HepG2 (cell line): ENCODE results near the gene TUBB4A. TPM values are rescaled to one million over a fixed set of nuclear protein-coding genes. Genes with fewer than 3 reads are reported as not detected.

Experiments used
- ATAC-seq: fragments of 200-7000 bp; cut with Tn5 transposase; 3 replicates; pipeline ENCODE4 v1.9.1; 2020; ENCODE audit warnings: mild to moderate bottlenecking, moderate library complexity
- BruUV-seq: library from RNA; stranded (reverse); fragments of 400-500 nt; replicated peaks from 2 replicates; lab custom pipeline; 2021; lab: Mats Ljungman, UMichigan
- CTCF ChIA-PET: fragments of 300-600 bp; formaldehyde crosslinking; extraction: SDS; loops from one replicate; lab custom pipeline; 2021; ENCODE audit warnings: low total read pairs, inconsistent platforms, low intra/inter-chr PET ratio; lab: Yijun Ruan, JAX
- POLR2A ChIA-PET: fragments of 350-600 bp; sonication (Branson Sonifier 250); formaldehyde crosslinking; loops from one replicate; lab custom pipeline; 2020; ENCODE audit warnings: antibody characterized with exemption, inconsistent platforms; lab: Yijun Ruan, JAX
- DNase-seq: peaks from one replicate; pipeline ENCODE4 v3.0.0-alpha.2; 2015; ENCODE audit warnings: low spot score
- FAIRE-seq: peaks from 3 replicates; lab custom pipeline; 2011; peaks lifted over from hg19 to GRCh38; lab: Jason Lieb, UNC
- H2AFZ ChIP-seq: one replicate; pipeline ENCODE4 v1.6.1; 2011; ENCODE audit warnings: low read length, inconsistent platforms
- H3K27ac ChIP-seq: fragments of 300-600 bp; 3 replicates; pipeline ENCODE4 v1.8.0; 2011; ENCODE audit warnings: mixed run types, mild to moderate bottlenecking, mixed read lengths, low read length, inconsistent platforms; ENCODE audit not compliant: insufficient read depth; ENCODE audit errors: extremely low read length
- H3K27me3 ChIP-seq, 2 experiments: fragments of 200-600 bp in 1 of 2; 2 replicates in 1 of 2; 3 replicates in 1 of 2; pipeline versions ENCODE4 v1.6.0 to v1.8.0; 2011; ENCODE audit warnings: low read length in 2 of 2, mild to moderate bottlenecking in 2 of 2, moderate library complexity in 2 of 2, inconsistent platforms in 1 of 2; ENCODE audit not compliant: insufficient read depth in 2 of 2, control insufficient read depth in 1 of 2
- H3K36me3 ChIP-seq, 2 experiments: fragments of 200-600 bp in 1 of 2; replicated peaks in 1 of 2; 2 replicates in 1 of 2; 3 replicates in 1 of 2; pipeline versions ENCODE4 v1.5.1 to v1.8.0; 2011; ENCODE audit warnings: low read length in 2 of 2, inconsistent platforms in 1 of 2; ENCODE audit not compliant: insufficient read depth in 2 of 2, control insufficient read depth in 1 of 2
- H3K4me1 ChIP-seq: 2 replicates; pipeline ENCODE4 v1.5.1; 2012; ENCODE audit warnings: low read length, inconsistent platforms; ENCODE audit not compliant: insufficient read depth
- H3K4me2 ChIP-seq: 2 replicates; pipeline ENCODE4 v1.6.0; 2011; ENCODE audit warnings: low read depth, low read length, inconsistent platforms
- H3K4me3 ChIP-seq, 3 experiments: fragments of 200-600 bp in 1 of 3; sonication (generic), shearing (Covaris generic) in 1 of 3; replicated peaks in 1 of 3; 2 replicates each; pipeline ENCODE4 v1.5.1; 2011 to 2016; ENCODE audit warnings: low read length in 3 of 3, inconsistent platforms in 2 of 3, low read depth in 2 of 3, mild to moderate bottlenecking in 2 of 3, control low read depth in 1 of 3, mixed read lengths in 1 of 3; ENCODE audit not compliant: insufficient read depth in 1 of 3
- H3K79me2 ChIP-seq: one replicate; pipeline ENCODE4 v1.6.1; 2011; ENCODE audit warnings: low read length, inconsistent platforms; ENCODE audit not compliant: insufficient read depth
- H3K9ac ChIP-seq: 2 replicates; pipeline ENCODE4 v1.6.0; 2011; ENCODE audit warnings: mild to moderate bottlenecking, low read depth, low read length, inconsistent platforms; ENCODE audit not compliant: insufficient read depth
- H3K9me3 ChIP-seq: 2 replicates; pipeline ENCODE4 v1.5.1; 2012; ENCODE audit warnings: mild to moderate bottlenecking, low read length
- H4K20me1 ChIP-seq: 2 replicates; pipeline ENCODE4 v1.6.0; 2011; ENCODE audit warnings: inconsistent platforms, mild to moderate bottlenecking, low read length, moderate library complexity; ENCODE audit not compliant: insufficient read depth
- ATRX ChIP-seq: sonication (generic); formaldehyde crosslinking; IDR thresholded peaks from 2 replicates; pipeline ENCODE4 v1.4.0; 2020; ENCODE audit warnings: missing genetic modification reagents, borderline replicate concordance
- FOXM1 ChIP-seq: sonication (generic); formaldehyde crosslinking; IDR thresholded peaks from 2 replicates; pipeline ENCODE4 v1.5.0; 2020; ENCODE audit warnings: missing genetic modification reagents
- GATAD2A ChIP-seq: IDR thresholded peaks from 2 replicates; pipeline ENCODE4 v1.6.1; 2016
- GLMP ChIP-seq: sonication (generic); formaldehyde crosslinking; IDR thresholded peaks from 2 replicates; pipeline ENCODE4 v1.9.0; 2021; ENCODE audit warnings: missing genetic modification reagents, mild to moderate bottlenecking, borderline replicate concordance
- HCFC1 ChIP-seq: fragments of 150-350 bp; IDR thresholded peaks from 2 replicates; pipeline ENCODE4 v1.6.1; 2014; ENCODE audit warnings: low read depth, low read length
- HNRNPL ChIP-seq: fragments of 200-400 bp; formaldehyde crosslinking; IDR thresholded peaks from 2 replicates; pipeline ENCODE4 v1.6.1; 2017; ENCODE audit warnings: mild to moderate bottlenecking, low read depth, low read length
- MXI1 ChIP-seq: IDR thresholded peaks from 3 replicates; pipeline ENCODE4 v1.6.1; 2012; ENCODE audit warnings: low read depth, low read length, inconsistent platforms, borderline replicate concordance
- RBM22 ChIP-seq: fragments of 200-400 bp; formaldehyde crosslinking; optimal IDR thresholded peaks from 2 replicates; pipeline ENCODE3; 2017; ENCODE audit warnings: mild to moderate bottlenecking, low read length, moderate library complexity
- SKI ChIP-seq: fragments of 450-650 bp; IDR thresholded peaks from one replicate; pipeline ENCODE4 v1.6.1; 2018; ENCODE audit warnings: mild to moderate bottlenecking; ENCODE audit not compliant: partially characterized antibody
- TBX2 ChIP-seq: sonication (generic); formaldehyde crosslinking; IDR thresholded peaks from 2 replicates; pipeline ENCODE4 v1.5.0; 2020; ENCODE audit warnings: missing genetic modification reagents, mild to moderate bottlenecking, borderline replicate concordance
- THAP7 ChIP-seq: sonication (generic); formaldehyde crosslinking; IDR thresholded peaks from 2 replicates; pipeline ENCODE4 v1.8.1; 2023; ENCODE audit warnings: mild to moderate bottlenecking, missing genetic modification reagents
- ZNF17 ChIP-seq: sonication (generic); formaldehyde crosslinking; IDR thresholded peaks from 2 replicates; pipeline ENCODE4 v1.5.0; 2020; ENCODE audit warnings: mild to moderate bottlenecking, missing genetic modification reagents
- ZNF879 ChIP-seq: sonication (generic); formaldehyde crosslinking; IDR thresholded peaks from 2 replicates; pipeline ENCODE4 v1.8.1; 2023; ENCODE audit warnings: missing genetic modification reagents
- WGBS: methylation state at CpG from one replicate; pipeline ENCODE4 v1.1.6; 2017; ENCODE audit warnings: low lambda C conversion rate; 5-methylcytosine and 5-hydroxymethylcytosine counted together
- in situ Hi-C: cut with HindIII; loops from 2 replicates; pipeline ENCODE4 v1.10.0; 2017; ENCODE audit warnings: low pct_unique_long_range_greater_than_20kb; ENCODE audit not compliant: extremely low pct_ligation_motif_present
- intact Hi-C: fragments of 100-400 bp; cut with micrococcal nuclease; formaldehyde crosslinking; loops from one replicate; pipeline ENCODE4 v1.10.0; 2022; ENCODE audit not compliant: unreplicated experiment
- polyA plus RNA-seq, 8 experiments: library from polyadenylated mRNA; depleted of rRNA in 3 of 8; stranded (reverse) in 7 of 8; unstranded in 1 of 8; fragments of >200 nt; fragmentation: Illumina TruSeq in 4 of 8; extraction: Trizol in 4 of 8; gene quantifications; 2 replicates each; pipeline versions ENCODE4 v1.2.1 to v1.2.3, GENCODE V29; 2011 to 2016; ENCODE audit warnings: low read depth in 4 of 8, missing spikeins in 1 of 8, mixed read lengths in 1 of 8; ENCODE audit not compliant: insufficient read depth in 1 of 8
- total RNA-seq, 5 experiments: library from RNA; depleted of rRNA; stranded (reverse); fragments of >200 nt; fragmentation: Illumina TruSeq; extraction: Trizol; gene quantifications; 2 replicates each; pipeline ENCODE4 v1.2.3, GENCODE V29; 2016; ENCODE audit warnings: low read depth in 1 of 5

TUBB4A gene
- total and polyA plus RNA-seq, 2 of the 13 experiments (the other 11 are each of a cell fraction or from before 2014, with no cell fraction given): not detected

GRCh38 chr19:6498294-6499036 lies 3.6 kb downstream of the TUBB4A start:
- Histone ChIP-seq H3K4me3 (no peak overlapping the region), H4K20me1 (no peaks in the 10 kb centered on the region), H3K9ac (no peak overlapping the region), H3K27me3 (peaks cover 3 to 34% of the 10 kb centered on the region in 2 experiments), H3K4me2 (no peak overlapping the region), H3K36me3 (no peaks in the 10 kb centered on the region), H3K9me3 (no peaks in the 10 kb centered on the region), H3K4me1 (no peaks in the 10 kb centered on the region), H3K79me2 (no peaks in the 10 kb centered on the region), H3K27ac (no peak overlapping the region), H2AFZ (no peak overlapping the region)
- in situ Hi-C loops: no loop called here
- FAIRE-seq: no peak
- ChIA-PET CTCF (no interaction called here), POLR2A (no interaction called here)
- intact Hi-C loops: no loop called here
- ATAC-seq: no peak
- WGBS: 33% methylated on average over 7 of the region's 7 CpGs
- BruUV-seq: no TSS peak
- TF ChIP-seq HNRNPL (no peak), FOXM1 (CRISPR knock-in tag) (no peak), TBX2 (CRISPR knock-in tag) (no peak), SKI (no peak), ATRX (no peak), ZNF17 (no peak), HCFC1 (no peak), GLMP (CRISPR knock-in tag) (no peak), RBM22 (no peak), MXI1 (no peak), ZNF879 (CRISPR knock-in tag) (no peak), THAP7 (CRISPR knock-in tag) (no peak), GATAD2A (CRISPR knock-in tag) (no peak)
- no peak for DNase-seq
